ENCODE data around the gene ZBTB40. TPM values are rescaled to one million over a fixed set of nuclear protein-coding genes. Genes with fewer than 3 reads are reported as not detected.

The ZBTB40 gene
- total and polyA plus RNA-seq, 8 donors: 2.1 to 39.3 (median 14.0) TPM

DNA sequence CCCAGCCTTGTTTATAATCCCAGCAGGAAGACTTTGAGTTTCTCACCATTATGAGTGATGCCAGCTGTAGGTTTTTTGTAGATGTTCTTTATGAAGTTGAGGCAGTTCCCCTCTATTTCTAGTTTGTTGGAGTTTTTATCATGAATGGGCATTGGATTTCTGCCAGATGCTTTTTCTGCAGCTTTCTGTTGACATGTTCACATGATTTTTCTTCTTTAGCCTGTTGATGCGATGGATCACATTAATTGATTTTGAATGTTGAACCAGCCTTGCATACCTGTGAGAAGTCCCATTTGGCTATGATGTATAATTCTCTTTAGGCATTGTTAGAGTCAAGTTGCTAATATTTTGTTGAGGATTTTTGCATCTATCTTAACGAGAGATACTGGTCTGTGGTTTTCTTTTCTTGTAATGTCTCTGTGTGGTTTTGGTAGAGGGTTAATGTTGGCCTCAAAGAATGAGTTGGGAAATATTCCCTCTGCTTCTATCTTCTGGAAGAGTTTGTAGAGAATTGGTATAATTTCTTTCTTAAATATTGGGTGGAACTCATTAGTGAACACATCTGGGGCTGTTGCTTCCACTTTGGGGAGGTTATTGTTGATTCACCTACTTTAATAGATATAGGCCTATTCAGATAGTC, 33.2 kb downstream of the ZBTB40 start:
- TF ChIP-seq CTCF (IDR thresholded peaks at IDR 0.05) (no peak), EP300 (IDR thresholded peaks at IDR 0.05) (no peak), POLR2AphosphoS5 (IDR thresholded peaks at IDR 0.05) (no peak), POLR2A (IDR thresholded peaks at IDR 0.05) (no peak)
- Histone ChIP-seq H3K27me3 (no peaks in the 10 kb centered on the region), H3K4me1 (peaks cover 4 to 25% (median 9%) of the 10 kb centered on the region in 4 donors), H3K27ac (no peak overlapping the region), H3K9me3 (peaks cover 0 to 7% (median 2%) of the 10 kb centered on the region in 4 donors), H3K4me3 (no peak overlapping the region), H3K36me3 (peaks cover 0 to 3% (median 3%) of the 10 kb centered on the region in 4 donors)
- no peak for DNase-seq
- intact Hi-C loops (cut with DNase I; ENCODE audit: low total_unique reads): no loop called here
- 84 to 94% (median 88%) methylated on average over 2 of the region's 2 CpGs for WGBS, 5 donors

GRCh38 chr1:22485431-22485830, 33.8 kb downstream of the ZBTB40 start:
- Histone ChIP-seq H3K27ac (no peak overlapping the region), H3K4me1 (peaks cover 4 to 25% (median 9%) of the 10 kb centered on the region in 4 donors), H3K9me3 (peaks cover 0 to 7% (median 2%) of the 10 kb centered on the region in 4 donors), H3K27me3 (no peaks in the 10 kb centered on the region), H3K36me3 (peaks cover 5 to 9% (median 9%) of the 10 kb centered on the region in 4 donors), H3K4me3 (no peak overlapping the region)
- 90 to 99% (median 93%) methylated on average over 3 of the region's 3 CpGs for WGBS, 5 donors
- no peak for TF ChIP-seq EP300 (IDR thresholded peaks at IDR 0.05)
- no peak for TF ChIP-seq CTCF (IDR thresholded peaks at IDR 0.05)
- no peak for TF ChIP-seq POLR2A (IDR thresholded peaks at IDR 0.05)
- no peak for TF ChIP-seq POLR2AphosphoS5 (IDR thresholded peaks at IDR 0.05)
- intact Hi-C loops (cut with DNase I; ENCODE audit: low total_unique reads): no loop called here
- DNase-seq: no peak

DNA sequence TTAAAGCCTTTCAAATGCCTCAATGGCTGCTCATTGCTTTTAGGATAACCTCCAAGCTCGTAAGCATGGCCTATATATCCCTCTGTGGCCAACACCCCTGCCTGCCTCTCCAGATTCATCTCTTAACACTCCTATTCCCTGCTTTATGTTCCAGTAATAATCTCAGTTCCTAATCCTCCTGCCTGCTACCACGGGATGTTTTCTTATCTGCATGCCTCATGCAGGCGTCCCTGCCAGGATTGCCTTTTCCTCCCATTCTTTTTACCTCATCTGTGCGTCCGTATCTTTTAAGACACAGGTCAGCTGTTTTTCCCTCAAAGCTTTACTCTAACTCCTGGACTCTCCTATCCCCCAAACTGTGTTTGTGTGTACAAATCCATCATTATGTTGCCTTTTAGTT, 36.1 kb downstream of the ZBTB40 start:
- Histone ChIP-seq H3K9me3 (peaks cover 0 to 7% (median 2%) of the 10 kb centered on the region in 4 donors), H3K4me3 (no peak overlapping the region), H3K36me3 (peaks cover 6 to 33% (median 32%) of the 10 kb centered on the region in 4 donors), H3K27me3 (no peaks in the 10 kb centered on the region), H3K4me1 (peaks cover 4 to 25% (median 9%) of the 10 kb centered on the region in 4 donors), H3K27ac (no peak overlapping the region)
- intact Hi-C loops (cut with DNase I; ENCODE audit: low total_unique reads): no loop called here
- WGBS, 5 donors: 54 to 72% (median 59%) methylated on average over 5 of the region's 5 CpGs
- TF ChIP-seq EP300 (IDR thresholded peaks at IDR 0.05) (no peak), POLR2AphosphoS5 (IDR thresholded peaks at IDR 0.05) (no peak), POLR2A (IDR thresholded peaks at IDR 0.05) (no peak), CTCF (IDR thresholded peaks at IDR 0.05) (no peak)
- DNase-seq: no peak

GRCh38 chr1:22488319-22488718, 36.7 kb downstream of the ZBTB40 start:
- WGBS, 5 donors: 89 to 98% (median 94%) methylated on average over 5 of the region's 5 CpGs
- Histone ChIP-seq H3K36me3 (peaks cover 6 to 38% (median 37%) of the 10 kb centered on the region in 4 donors), H3K4me1 (peaks cover 4 to 25% (median 9%) of the 10 kb centered on the region in 4 donors), H3K9me3 (peaks cover 0 to 7% (median 2%) of the 10 kb centered on the region in 4 donors), H3K4me3 (no peak overlapping the region), H3K27me3 (no peaks in the 10 kb centered on the region), H3K27ac (no peak overlapping the region)
- no peak for DNase-seq
- intact Hi-C loops (cut with DNase I; ENCODE audit: low total_unique reads): no loop called here
- no peak for TF ChIP-seq CTCF (IDR thresholded peaks at IDR 0.05)
- no peak for TF ChIP-seq EP300 (IDR thresholded peaks at IDR 0.05)
- no peak for TF ChIP-seq POLR2A (IDR thresholded peaks at IDR 0.05)
- TF ChIP-seq POLR2AphosphoS5 (IDR thresholded peaks at IDR 0.05): no peak
